LNCAP (cell line): ENCODE results near the gene HOXA3.
A peak's percentile ranks its signal among the peaks of the same experiment; 100 is the strongest.

Experiments
- CTCF ChIP-seq: fragments of 450-650 bp; IDR thresholded peaks from 2 replicates; pipeline ENCODE4 v1.5.1; 2017; ENCODE audit warnings: mild to moderate bottlenecking

HOXA3 gene

GRCh38 chr7:27182285-27182841, 30.0 kb upstream of the HOXA3 start:
- TF ChIP-seq CTCF = no peak

GRCh38 chr7:27181795-27182275, 29.5 kb upstream of the HOXA3 start:
- TF ChIP-seq CTCF = no peak

GRCh38 chr7:27180431-27181420, 28.3 kb upstream of the HOXA3 start:
- TF ChIP-seq CTCF = no peak

- peak; percentile 90 for TF ChIP-seq CTCF
These were observed 27.4 kb upstream of the HOXA3 start for GRCh38 chr7:27179503-27180430.

- TF ChIP-seq CTCF = no peak
These were observed 26.6 kb upstream of the HOXA3 start for GRCh38 chr7:27179030-27179429.

- TF ChIP-seq CTCF = no peak
These were observed 26.0 kb upstream of the HOXA3 start for GRCh38 chr7:27178366-27178765.

- no peak for TF ChIP-seq CTCF
These were observed 25.5 kb upstream of the HOXA3 start for GRCh38 chr7:27177795-27178320.
